ENCODE results near the gene PDE4D.

DNA sequence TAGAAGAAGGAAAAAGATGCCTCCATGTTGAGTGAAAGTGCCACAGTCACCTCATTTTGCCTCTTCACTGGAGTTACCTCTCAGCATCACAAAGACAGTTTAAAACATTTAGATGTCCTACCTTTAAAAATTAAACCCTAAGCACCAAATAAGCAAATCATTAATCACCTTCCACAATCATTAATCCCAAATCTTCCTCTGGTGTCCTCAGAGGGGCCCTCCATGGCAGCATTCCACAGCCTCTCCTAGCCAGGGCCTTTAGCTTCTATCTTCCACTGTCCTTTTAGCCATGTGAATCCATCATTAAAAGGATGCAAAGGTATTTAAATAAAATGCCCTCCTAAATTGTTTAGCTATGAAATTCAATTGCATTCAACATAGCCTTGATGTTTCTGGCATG is 310.8 kb downstream of the PDE4D start:
- TF ChIP-seq BHLHE40 (IDR thresholded peaks at IDR 0.05; ENCODE audit: borderline replicate concordance) (no peak), TARDBP (IDR thresholded peaks at IDR 0.05) (no peak)

Data from HEK293T (cell line).